GM18499 (cell line): ENCODE measurements around the gene HNRNPA0.

Experiments
- ATAC-seq: cut with Tn5 transposase; IDR thresholded peaks from one replicate; pipeline ENCODE4 v1.9.1; 2021; ENCODE audit warnings: moderate number of reproducible peaks; ENCODE audit not compliant: insufficient read depth, unreplicated experiment

HNRNPA0 gene

GRCh38 chr5:137730336-137730735, 23.8 kb downstream of the HNRNPA0 start:
- ATAC-seq = no peak

- ATAC-seq = no peak
Measured at GRCh38 chr5:137728048-137728447, 26.1 kb downstream of the HNRNPA0 start.

GRCh38 chr5:137727623-137728022, 26.5 kb downstream of the HNRNPA0 start:
- ATAC-seq = no peak

- no peak for ATAC-seq
Measured at GRCh38 chr5:137724251-137724650, 29.9 kb downstream of the HNRNPA0 start.

GRCh38 chr5:137718611-137719010, 35.6 kb downstream of the HNRNPA0 start:
- ATAC-seq = no peak

- ATAC-seq = no peak
Measured at GRCh38 chr5:137716337-137716736, 37.8 kb downstream of the HNRNPA0 start.

- ATAC-seq = no peak
Measured at GRCh38 chr5:137715456-137715855, 38.7 kb downstream of the HNRNPA0 start.

- no peak for ATAC-seq
Measured at GRCh38 chr5:137714946-137715345, 39.2 kb downstream of the HNRNPA0 start.

- no peak for ATAC-seq
Measured at GRCh38 chr5:137714494-137714893, 39.7 kb downstream of the HNRNPA0 start.

- ATAC-seq = no peak
Measured at GRCh38 chr5:137712139-137712667, 42.0 kb downstream of the HNRNPA0 start.

- no peak for ATAC-seq
Measured at GRCh38 chr5:137710086-137710485, 44.1 kb downstream of the HNRNPA0 start.

GRCh38 chr5:137708796-137709559, 45.2 kb downstream of the HNRNPA0 start:
- no peak for ATAC-seq

GRCh38 chr5:137708062-137708461, 46.1 kb downstream of the HNRNPA0 start:
- ATAC-seq = no peak

GRCh38 chr5:137706841-137707240, 47.3 kb downstream of the HNRNPA0 start:
- no peak for ATAC-seq

- no peak for ATAC-seq
Measured at GRCh38 chr5:137705106-137705505, 49.1 kb downstream of the HNRNPA0 start.

- ATAC-seq = no peak
Measured at GRCh38 chr5:137703565-137703964, 50.6 kb downstream of the HNRNPA0 start.

GRCh38 chr5:137700282-137700680, 53.9 kb downstream of the HNRNPA0 start:
- ATAC-seq = no peak

- ATAC-seq = no peak
Measured at GRCh38 chr5:137699336-137700281, 54.6 kb downstream of the HNRNPA0 start.

GRCh38 chr5:137696481-137696880, 57.7 kb downstream of the HNRNPA0 start:
- no peak for ATAC-seq

GRCh38 chr5:137695651-137696428, 58.3 kb downstream of the HNRNPA0 start:
- ATAC-seq = no peak
